Measurements from ENCODE around the gene GABRB3.

Gene GABRB3

DNA sequence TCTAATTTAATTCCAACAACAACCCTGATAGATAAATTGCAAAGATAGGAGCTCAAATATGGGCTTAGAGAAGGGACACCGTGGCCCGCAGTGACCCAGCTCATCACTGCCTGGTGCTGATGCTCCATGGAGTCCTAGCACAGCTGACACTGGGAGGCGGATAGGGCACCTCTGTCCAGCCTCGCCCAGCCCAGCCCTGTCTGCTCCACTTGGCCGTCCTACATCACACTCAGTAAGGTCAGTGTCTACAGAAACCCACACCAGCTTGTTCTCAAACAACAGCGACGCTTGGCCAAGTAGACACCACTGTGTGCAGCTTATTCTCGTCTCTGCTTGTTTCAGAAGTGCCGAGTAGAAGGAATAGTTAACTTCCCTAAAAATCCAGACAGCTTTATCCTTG is 33.9 kb downstream of the GABRB3 start:
- TF ChIP-seq CTCF (IDR thresholded peaks at IDR 0.05; ENCODE audit: extremely low read depth, insufficient read depth, missing control alignments), result no peak
- in situ Hi-C loops (cut with MboI; ENCODE audit: low pct_unique_long_range_greater_than_20kb, low sequenced_read_pairs, unreplicated experiment), result no loop called here
- DNase-seq (ENCODE audit: low spot score), result no peak

DNA sequence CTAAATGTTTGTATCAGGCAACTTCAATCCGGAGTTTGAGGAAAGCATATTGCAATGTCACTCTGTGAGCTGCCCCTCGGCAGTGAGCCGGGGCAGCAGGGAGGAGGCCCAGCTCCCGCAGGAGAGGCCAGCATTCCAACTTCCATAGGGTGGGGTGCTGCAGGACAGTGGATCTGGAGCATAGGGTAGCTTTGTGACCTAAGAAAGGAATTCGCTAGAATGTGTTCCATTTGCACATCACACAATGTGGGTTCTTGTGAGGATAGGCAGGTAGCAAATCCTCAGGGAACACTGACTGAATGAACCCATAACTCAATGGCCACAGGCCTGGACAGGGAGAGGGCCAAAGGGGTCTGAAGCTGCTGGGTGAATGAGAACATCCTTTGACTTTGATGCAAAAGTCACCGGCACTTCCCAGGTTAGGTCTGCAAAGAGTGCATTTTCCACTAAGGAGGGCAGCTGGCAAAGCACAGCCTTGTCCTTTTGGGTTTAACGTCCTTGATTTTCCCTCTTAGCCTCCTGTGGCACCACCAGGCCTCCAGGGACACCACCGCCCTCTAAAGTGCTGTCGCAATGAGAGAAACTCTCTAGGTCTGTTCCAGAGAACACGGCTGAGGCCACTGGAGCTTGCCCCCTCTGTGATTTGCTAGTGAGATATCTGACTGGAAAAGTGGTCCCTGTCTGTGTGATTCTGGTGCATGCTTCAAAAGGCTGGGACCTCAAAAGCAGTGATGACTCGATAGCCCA is 36.2 kb downstream of the GABRB3 start:
- no peak for TF ChIP-seq CTCF (IDR thresholded peaks at IDR 0.05; ENCODE audit: extremely low read depth, insufficient read depth, missing control alignments)
- no peak for DNase-seq (ENCODE audit: low spot score)
- in situ Hi-C loops (cut with MboI; ENCODE audit: low pct_unique_long_range_greater_than_20kb, low sequenced_read_pairs, unreplicated experiment), result no loop called here

- TF ChIP-seq CTCF (IDR thresholded peaks at IDR 0.05; ENCODE audit: extremely low read depth, insufficient read depth, missing control alignments), result no peak
- no peak for DNase-seq (ENCODE audit: low spot score)
- in situ Hi-C loops (cut with MboI; ENCODE audit: low pct_unique_long_range_greater_than_20kb, low sequenced_read_pairs, unreplicated experiment), result no loop called here
Observed at GRCh38 chr15:26731965-26732364, 40.9 kb downstream of the GABRB3 start.

- TF ChIP-seq CTCF (IDR thresholded peaks at IDR 0.05; ENCODE audit: extremely low read depth, insufficient read depth, missing control alignments), result no peak
- in situ Hi-C loops (cut with MboI; ENCODE audit: low pct_unique_long_range_greater_than_20kb, low sequenced_read_pairs, unreplicated experiment), result no loop called here
- DNase-seq (ENCODE audit: low spot score), result no peak
Observed at GRCh38 chr15:26729581-26729980, 43.3 kb downstream of the GABRB3 start.

DNA sequence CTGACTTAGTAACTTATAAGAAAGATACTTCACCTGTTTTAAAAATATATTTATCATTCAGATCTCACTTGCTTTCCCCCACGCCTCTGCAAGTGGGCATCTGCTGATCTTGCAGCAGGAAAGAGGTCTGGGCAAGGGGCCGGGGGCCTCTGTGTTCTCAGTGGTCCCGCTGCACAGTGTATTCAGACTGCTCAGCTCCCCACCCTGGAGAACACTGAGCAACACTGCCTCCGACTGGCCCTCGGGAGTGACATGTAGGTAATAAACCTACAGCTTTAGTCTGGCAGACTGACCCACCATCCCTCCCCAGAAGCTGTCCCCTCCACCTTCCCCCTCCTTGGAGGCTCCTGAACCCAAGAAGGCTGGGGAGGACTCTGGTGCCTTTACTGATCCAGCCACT is 43.8 kb downstream of the GABRB3 start:
- DNase-seq (ENCODE audit: low spot score), result no peak
- in situ Hi-C loops (cut with MboI; ENCODE audit: low pct_unique_long_range_greater_than_20kb, low sequenced_read_pairs, unreplicated experiment), result no loop called here
- TF ChIP-seq CTCF (IDR thresholded peaks at IDR 0.05; ENCODE audit: extremely low read depth, insufficient read depth, missing control alignments), result no peak

DNA sequence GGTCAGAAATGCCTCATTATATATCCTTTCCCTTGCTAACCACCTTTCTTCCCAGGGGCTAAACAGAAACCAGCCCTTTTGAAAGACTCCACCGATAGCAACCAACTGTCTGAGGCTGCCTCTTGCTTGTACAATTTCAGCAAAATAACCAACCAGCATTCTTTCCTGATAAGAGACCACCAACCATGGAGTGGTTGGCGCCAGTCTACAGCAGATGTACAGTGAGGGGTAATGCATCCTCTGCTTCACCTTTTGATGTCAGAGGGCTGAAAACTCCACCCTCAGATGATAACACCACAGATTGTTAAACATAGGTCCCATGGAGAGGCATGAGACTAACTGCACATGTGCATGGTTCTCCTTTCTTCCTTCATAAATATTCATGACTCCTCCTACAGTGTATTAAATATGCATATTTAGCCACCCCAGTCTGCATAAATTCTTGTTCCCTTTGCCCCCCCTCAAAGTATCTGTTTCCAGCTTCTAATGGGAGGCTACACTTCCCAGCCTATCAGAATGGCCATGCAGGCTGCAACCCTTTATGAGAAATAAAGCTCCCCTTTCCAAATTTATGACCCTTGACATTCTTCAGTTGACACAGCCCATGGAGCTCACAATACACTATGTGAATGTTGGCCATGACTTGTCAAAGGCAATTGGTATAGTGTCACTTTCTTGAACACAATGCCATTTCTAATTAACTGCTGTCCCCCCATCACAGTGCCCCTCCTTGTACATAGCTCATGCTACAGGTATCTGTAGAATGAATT is 48.3 kb downstream of the GABRB3 start:
- TF ChIP-seq CTCF (IDR thresholded peaks at IDR 0.05; ENCODE audit: extremely low read depth, insufficient read depth, missing control alignments), result no peak
- in situ Hi-C loops (cut with MboI; ENCODE audit: low pct_unique_long_range_greater_than_20kb, low sequenced_read_pairs, unreplicated experiment), result no loop called here
- DNase-seq (ENCODE audit: low spot score), result no peak
